ENCODE data around the gene CHRND. TPM values are rescaled to one million over a fixed set of nuclear protein-coding genes. Genes with fewer than 3 reads are reported as not detected.

Gene CHRND
- total RNA-seq, 1 donor: not detected

DNA sequence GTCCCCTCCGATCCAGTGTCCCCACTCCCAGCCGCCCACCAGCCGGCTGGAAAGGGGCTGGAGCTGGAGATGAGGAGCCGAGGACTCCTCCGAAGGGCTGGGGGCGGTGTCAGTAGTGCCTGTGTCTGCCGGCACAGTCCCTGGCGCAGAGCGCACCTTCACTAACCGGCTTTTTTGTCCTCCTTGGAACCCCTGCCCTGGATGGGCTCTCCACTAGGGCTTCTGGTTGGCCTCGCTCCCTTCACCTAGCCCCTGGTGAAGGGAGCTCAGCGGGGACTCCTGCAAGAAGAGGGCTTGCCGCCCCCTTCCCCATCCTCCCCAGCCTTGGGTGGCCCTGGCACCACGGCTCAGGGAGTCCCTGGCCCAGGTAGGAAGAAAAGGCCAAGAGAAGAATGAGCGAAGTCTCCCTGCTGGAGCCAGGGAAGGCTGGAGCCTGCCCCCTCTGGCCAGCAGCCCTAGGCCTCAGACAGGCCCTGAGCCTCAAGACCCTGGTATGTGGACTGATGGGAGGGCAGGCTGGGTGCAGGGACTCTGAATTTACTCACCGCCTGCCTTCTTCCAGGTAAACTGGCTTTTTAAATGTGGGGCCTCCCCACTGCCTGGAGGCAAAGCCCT lies 37.8 kb upstream of the CHRND start:
- no peak overlapping the region for H3K4me3 ChIP-seq (ENCODE audit: low read depth, low read length)
- no peak for TF ChIP-seq CTCF (IDR thresholded peaks at IDR 0.05; ENCODE audit: insufficient read depth, low read depth, low read length)

DNA sequence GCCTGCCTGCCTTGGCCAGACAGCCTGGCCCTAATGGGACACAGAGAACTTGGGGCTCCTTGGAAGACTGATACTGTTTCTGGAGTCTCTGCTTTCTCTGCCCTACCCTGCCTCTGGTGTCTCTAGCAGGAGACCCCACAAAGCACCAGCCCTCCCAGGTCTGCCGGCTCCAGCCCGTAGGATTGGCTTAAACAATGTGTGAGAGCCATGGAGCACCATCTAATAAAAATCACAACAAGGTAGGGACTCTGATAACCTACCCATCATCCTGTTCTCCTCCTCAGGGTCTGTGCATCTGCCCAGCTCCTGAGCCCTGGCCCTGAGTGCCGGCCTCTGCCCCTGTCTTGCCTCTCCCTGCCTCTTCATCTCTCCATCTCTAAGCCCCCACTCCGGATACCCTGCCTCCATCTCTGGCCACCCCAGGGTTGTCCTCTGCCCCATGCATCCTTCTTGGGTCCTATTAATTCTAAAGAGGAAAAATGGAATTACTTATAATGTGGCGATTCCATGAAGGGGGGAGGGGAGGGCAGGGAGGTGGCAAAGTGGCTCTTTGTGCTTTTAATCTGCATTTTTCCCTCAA lies 37.1 kb upstream of the CHRND start:
- no peak for TF ChIP-seq CTCF (IDR thresholded peaks at IDR 0.05; ENCODE audit: insufficient read depth, low read depth, low read length)
- no peak for DNase-seq (ENCODE audit: low read depth)
- H3K4me3 ChIP-seq (ENCODE audit: low read depth, low read length): no peak overlapping the region

More for the DNA sequence above, 37.8 kb upstream of the CHRND start:
- DNase-seq (ENCODE audit: low read depth): no peak

DNA sequence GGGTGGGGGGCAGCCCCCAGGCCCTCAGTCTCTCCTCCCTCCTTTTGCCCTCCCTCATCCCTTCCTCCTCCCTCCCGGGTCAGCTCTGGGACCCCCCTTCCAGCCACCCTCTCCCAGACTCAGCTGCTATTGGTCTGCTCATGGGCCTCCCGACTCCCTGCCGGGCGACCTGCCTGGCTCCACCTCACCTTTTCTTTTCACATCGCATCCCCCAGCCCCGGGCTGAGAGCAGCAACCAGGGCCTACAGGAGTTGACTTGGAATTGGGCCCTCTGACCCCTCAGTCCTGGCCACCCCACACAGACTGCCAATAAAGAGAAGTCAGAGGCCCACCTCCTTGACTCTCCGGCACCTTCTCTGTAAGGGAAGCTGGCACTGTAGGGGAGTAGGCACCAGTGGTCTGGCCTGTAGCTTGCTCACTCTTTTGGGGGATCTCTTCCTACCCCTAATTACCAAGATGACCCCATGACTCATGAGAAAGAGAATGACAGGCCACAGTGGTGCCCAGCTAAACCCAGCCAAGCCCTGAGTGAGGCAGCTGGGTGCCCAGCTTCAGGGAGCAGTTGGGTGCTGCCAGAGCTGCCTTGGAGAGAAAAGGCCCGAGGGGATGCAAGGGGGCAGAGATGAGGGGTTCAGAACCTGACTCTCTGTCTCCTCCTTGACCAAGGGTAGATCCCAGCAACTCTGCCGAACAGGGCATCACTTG lies 36.3 kb upstream of the CHRND start:
- no peak overlapping the region for H3K4me3 ChIP-seq (ENCODE audit: low read depth, low read length)
- no peak for DNase-seq (ENCODE audit: low read depth)
- no peak for TF ChIP-seq CTCF (IDR thresholded peaks at IDR 0.05; ENCODE audit: insufficient read depth, low read depth, low read length)

- no peak for TF ChIP-seq CTCF (IDR thresholded peaks at IDR 0.05; ENCODE audit: insufficient read depth, low read depth, low read length)
- DNase-seq (ENCODE audit: low read depth): no peak
- H3K4me3 ChIP-seq (ENCODE audit: low read depth, low read length): no peak overlapping the region
Observed at GRCh38 chr2:232490221-232491138, 35.5 kb upstream of the CHRND start.

DNA sequence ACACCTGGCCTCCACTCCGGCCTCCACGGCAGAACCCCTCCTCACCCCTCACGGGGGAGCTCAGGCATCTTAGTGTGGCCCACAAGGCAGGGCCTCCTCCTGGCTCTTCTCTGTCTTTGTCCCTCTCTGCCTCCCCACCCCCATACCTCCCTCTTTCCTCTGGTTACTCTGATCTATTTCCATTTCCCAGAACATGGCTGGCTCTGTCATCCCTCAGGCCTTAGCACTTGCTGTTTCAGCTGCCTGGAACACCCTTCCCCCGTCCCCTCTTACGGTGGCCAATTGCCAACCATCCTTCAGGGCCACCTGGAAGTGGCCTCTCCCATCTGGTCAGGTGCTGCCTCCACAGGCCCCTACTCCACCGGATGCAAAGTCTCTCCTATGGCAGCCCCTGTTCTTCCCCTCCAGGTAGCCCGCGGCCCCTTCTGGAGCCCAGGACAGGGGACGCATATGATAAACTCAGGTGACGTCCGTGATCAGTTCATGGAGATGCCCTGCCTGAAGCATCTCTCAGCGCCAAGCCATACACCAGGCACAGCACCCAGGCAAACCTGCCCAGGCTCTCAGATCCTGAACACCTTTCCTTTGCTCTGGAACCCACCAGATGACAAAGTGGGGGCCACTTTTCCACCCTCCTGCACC lies 34.7 kb upstream of the CHRND start:
- no peak for DNase-seq (ENCODE audit: low read depth)
- no peak for TF ChIP-seq CTCF (IDR thresholded peaks at IDR 0.05; ENCODE audit: insufficient read depth, low read depth, low read length)
- H3K4me3 ChIP-seq (ENCODE audit: low read depth, low read length): no peak overlapping the region

GRCh38 chr2:232492236-232492848 lies 33.6 kb upstream of the CHRND start:
- no peak for TF ChIP-seq CTCF (IDR thresholded peaks at IDR 0.05; ENCODE audit: insufficient read depth, low read depth, low read length)
- DNase-seq (ENCODE audit: low read depth): no peak
- no peak overlapping the region for H3K4me3 ChIP-seq (ENCODE audit: low read depth, low read length)

Measured in fibroblast of villous mesenchyme (primary cell).